Fibroblast of skin of back (primary cell): Measurements from ENCODE around the gene ZFTA. TPM values are rescaled to one million over a fixed set of nuclear protein-coding genes. Genes with fewer than 3 reads are reported as not detected.
"Not testable (repeated sequence)": the region's sequence is repeated elsewhere in the genome, so short reads cannot be mapped to it uniquely, and the experiment has no call there.

Source experiments
- DNase-seq: peaks from one replicate; pipeline ENCODE4 v3.0.0-alpha.2; 2013
- polyA plus RNA-seq, 2 experiments: library from polyadenylated mRNA; unstranded; fragments of 120-200 nt; gene quantifications; one replicate each; pipeline ENCODE4 v1.2.1, GENCODE V29; 2013; ENCODE audit not compliant: insufficient read length in 2 of 2

Gene ZFTA
- 18.4 TPM for polyA plus RNA-seq (2013, experiment 1 of 2; ENCODE audit: insufficient read length)
- polyA plus RNA-seq (2013, experiment 2 of 2; ENCODE audit: insufficient read length), result 11.5 TPM

DNA sequence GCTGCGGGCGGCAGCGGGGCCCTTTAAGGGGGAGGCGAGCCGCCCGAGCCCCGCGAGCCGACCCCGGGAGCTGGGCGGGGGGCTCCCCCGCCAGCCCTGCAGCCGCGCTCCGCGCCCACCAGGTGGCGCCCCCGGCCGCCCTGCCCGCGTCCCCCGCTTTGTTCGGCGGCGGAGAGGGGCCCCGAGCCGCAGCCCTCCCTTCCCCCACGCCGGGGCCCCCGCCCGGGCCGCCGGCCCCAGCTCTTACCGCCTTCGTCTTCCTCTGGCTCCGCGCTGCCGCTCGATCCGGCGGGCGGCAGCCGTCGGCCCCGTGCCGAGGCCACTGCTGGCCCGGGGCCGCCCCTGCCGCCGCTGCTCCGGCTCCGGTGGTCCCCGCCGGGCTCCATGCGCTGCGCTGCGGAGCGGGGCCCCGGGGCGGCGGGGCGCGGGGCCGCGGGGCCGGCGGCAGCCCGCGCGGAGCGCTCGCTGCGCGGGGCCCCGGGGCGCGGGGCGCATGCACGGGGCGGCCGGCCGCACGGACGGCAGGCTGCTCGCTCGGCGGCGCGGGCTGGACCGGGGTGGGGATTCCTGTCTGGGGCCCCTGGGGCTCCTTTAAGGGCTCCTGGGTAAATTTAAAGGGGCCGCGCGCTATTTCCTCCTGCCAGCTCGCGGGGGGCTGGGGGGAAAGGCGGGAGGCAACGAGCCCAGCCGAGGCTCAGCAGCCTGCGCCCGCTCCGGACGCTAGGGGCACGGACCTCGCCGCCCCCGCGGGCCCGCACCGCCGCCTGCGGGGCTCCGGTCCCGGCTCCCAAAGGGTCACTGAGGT lies at the start of gene ZFTA:
Gene ZFTA, minus strand, starts transcription at position 539 of the 805 bp plus-strand sequence. Its CDS starts 153 bp downstream, at position 386.
- peak; percentile 75 for DNase-seq

DNA sequence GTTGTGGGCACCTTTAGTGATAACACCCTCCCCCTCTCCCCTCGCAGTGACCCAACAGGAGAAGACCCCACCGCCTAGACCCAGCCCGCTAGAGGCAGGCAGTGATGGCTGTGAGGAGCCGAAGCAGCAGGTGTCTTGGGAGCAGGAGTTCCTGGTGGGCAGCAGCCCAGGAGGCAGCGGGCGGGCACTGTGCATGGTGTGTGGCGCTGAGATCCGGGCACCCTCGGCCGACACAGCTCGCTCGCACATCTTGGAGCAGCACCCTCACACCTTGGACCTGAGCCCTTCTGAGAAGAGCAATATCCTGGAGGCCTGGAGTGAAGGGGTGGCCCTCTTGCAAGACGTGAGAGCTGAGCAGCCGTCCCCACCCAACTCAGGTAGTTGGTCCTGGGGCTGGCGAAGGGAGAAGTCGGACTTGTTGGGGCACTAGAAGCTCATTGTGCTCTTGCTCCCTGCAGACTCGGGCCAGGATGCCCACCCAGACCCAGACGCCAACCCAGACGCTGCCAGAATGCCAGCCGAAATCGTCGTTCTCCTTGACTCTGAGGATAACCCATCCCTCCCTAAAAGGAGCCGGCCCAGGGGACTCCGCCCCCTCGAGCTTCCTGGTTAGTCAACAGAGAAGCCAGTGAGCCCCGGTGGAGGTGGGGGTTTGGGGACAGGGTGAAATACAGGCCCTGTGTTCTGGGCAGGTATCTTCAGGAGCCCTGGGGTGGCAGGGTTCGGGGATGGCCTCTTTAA lies 49.4 kb upstream of the ZFTA start:
- DNase-seq, result no peak

DNA sequence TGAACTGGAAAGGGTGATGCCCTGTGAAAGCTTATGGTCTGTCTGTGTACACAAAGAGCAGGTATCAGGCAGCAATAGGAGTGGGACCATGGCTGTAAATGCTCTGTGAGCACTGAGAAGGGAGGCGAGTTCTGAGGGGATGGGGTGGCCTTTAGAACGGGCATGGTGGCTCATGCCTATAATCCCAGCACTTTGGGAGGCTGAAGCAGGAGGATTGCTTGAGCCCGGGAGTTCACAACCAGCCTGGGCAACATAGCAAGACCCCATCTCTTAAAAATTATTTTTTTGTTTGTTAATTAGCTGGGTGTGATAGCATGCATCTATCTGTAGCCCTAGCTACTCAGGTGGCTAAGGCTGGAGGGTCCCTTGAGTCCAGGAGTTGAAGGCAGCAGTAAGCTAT lies 48.2 kb upstream of the ZFTA start:
- DNase-seq, result no peak

DNA sequence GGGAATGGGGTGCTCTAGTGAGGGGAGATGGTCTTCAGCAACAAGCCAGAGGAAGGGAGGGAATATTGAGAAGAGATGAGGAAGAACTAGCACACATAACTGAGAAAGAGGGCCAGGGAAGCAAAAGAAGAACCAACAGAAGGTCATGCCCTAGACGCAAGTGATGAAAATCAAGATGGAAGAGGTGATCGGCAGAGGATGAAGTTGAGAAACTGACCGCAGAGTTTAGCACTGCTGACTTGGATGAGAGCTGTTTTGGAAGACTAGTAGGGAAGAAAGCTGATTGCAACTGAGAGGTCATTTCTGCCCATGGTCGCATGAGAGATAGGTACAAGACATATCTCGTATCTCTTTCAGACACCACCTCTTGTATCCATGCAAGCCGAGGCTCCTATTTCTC lies 47.6 kb upstream of the ZFTA start:
- DNase-seq, result no peak

DNA sequence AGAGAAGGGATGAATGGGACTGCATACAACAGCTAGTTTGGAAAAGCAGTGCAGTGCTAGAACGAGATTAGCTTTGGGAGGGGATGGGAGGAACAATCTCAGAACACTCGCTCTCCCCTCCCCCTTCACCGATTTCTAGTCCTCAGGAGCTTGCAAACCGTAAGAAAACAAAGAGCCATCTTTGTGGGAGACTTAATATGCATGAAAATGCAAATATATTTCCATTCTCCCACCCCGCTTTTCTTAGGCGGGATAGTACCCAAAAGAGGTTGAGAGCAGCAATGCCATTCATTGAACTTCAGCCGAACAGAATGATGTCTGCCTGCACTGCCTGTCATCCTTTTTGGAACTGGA lies 45.8 kb upstream of the ZFTA start:
- no peak for DNase-seq

DNA sequence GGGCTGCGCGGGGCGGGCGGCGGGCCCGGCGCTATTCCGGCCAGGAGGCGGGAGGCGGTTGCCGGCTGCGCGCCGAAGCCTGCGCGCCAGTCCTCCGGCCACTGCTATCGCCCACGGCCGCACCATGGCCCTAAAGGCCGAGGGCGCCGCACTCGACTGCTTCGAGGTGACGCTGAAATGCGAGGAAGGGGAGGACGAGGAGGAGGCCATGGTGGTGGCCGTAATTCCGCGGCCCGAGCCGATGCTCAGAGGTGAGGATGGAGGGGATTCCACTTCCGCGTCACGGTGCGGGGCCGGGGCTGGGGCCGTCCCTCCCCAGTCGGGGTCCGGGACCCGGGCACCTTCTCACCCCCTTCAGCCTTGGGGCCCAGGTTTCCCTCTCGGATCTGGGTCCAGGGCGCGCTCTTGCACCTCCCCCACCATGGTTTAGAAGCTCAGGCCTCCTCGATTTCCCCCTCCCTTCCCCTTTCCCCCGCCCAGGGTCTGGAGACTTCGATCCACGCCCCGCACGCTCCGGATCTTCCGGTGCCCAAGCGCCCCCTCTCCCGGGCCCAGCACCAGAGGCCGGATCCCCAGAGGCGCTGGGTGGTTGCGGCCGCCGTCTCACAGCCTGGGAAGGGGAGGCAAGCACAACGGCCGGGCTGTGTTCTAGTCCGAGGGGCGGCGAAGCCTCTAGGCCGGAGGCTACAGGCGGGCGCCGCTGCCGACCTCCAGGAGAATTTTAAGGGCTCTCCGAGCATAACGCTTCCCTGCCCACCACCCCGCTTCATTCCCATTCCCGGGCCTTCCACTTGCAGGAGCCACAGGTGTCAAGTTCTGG lies 45.2 kb upstream of the ZFTA start:
- DNase-seq, result peak; percentile 74

DNA sequence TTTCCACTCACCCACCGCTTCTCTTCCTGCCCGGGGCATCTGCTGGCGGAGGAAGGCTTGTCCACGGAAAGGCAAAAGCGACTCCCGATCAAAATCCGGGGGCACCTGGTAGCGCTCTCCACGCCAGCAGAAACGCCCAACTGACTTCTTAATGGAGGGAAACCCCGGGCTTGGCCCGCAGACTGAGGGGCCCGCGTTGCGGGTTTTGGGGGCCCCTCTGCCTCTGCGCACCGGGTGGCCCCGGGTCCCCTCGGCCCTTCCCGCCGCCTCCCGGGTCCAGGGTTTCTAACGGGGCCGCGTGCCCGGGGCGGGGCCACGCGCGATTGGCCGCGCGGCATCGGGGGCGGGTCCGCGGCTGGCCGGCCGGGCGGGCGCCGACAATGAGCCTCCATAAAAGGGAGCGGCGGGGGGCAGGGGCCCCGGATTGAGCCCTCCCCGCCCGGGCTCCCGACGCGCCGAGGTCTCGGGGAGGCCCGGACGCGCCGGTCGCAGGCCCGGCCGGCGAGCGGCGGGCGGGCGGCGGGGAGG lies 44.5 kb upstream of the ZFTA start, which contains the start of gene SPINDOC:
Gene SPINDOC, plus strand, starts transcription at position 422 of the 528 bp plus-strand sequence. CDS start 231 bp downstream, outside the sequence.
- DNase-seq, result peak; percentile 80

DNA sequence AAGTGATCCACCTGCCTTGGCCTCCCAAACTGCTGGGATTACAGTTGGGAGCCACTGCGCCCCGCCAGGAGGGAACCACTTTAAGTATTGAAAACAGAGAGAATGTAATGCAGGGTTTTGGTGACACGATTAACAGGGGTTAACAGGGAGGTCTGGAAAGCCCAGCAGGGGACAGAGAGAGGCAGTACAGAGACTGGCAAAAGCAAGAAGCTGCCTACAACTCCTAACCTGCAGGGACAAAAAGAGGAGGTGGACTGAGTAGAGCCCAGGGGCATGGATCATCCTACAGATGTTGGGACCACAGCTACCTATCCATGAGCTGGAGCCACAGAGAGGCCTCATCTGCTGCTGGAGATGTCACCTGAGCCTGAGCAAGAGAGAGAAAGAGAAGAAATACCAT lies 42.9 kb upstream of the ZFTA start:
- no peak for DNase-seq

DNA sequence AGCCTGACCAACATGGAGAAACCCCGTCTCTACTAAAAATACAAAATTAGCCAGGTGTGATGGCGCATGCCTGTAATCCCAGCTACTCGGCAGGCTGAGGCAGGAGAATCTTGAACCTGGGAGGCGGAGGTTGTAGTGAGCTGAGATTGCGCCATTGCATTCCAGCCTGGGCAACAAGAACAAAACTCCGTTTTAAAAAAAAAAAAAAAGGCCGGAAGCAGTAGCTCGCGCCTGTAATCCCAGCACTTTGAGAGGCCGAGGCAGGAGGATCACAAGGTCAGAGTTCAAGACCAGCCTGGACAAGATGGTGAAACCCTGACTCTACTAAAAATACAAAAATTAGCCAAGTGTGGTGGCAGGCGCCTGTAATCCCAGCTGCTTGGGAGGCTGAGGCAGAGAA lies 41.8 kb upstream of the ZFTA start:
- DNase-seq, result not testable (repeated sequence)

DNA sequence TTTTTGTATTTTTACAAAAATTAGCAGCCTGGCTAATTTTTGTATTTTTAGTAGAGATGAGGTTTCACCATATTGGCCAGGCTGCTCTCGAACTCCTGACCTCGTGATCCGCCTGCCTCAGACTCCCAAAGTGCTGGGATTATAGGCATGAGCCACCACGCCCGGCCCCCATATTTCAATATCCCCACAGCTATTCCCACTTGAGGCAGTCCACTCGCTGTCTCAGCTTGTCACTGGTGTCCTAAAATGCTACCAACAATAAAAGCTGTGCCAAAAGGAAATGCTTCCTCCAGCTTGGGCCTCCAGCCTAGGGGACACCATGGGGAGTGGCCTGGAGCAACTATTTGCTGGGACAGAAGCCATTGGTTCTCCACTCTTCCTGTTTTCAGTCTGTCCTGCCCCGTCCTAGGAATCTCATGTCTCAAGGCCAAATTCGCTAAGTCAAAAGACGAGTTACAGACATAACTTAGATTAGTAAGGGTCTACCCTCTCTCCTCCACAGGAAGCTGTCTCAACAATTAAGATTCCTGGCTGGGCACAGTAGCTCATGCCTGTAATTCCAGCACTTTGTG lies 37.4 kb upstream of the ZFTA start:
- DNase-seq, result peak; percentile 70

DNA sequence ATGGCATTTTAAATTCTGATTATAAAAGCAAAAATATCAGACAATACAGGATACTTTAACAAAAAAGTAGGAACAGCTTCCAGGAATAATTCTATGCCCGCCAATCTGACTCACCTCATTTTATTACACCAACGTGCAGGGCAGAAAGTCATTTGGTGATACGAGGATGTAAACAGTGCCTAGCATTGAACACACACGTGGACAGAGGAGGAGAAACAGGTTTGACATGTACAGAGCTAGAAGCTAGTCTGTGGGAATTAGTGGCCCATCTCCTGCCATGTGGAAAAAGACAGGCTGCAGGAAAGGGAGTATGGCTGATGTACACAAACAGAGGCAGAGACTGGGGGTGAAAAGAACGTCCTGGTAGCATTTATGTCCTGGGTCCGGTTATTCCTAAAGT lies 35.7 kb upstream of the ZFTA start:
- no peak for DNase-seq

DNA sequence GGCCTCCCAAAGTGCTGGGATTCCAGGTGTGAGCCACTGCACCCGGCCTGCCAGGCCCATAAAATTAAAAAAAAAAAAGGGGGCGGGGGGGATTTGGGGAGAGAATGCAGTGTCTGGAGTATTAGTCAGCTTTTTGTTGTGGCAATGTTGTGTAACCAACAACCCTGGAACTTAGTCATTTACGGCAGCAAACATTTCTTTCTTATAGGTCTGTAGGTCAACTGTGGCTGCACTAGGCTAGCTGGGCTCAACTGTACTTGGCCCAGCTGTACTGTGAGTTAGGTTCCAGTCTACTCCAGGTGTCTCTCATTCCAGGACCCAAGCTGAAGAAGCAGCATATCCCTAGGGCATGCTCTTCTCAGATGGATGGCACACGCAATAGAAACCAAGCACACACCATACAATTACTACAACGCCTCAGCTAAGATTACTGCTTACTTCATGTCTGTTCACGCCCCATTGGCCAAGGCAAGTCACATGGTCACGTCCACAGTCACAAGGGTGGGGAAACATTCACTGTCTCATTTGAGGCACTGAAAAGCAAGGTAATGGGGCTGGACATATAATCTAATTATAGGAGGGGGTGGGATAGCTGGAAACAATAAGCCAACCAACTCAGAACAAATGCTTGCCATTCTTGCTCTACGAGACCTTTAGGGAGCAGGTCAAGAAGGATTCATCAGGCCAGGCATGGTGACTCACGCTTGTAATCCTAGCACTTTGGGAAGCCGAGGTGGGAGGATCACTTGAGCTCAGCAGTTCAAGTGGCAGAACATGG lies 34.3 kb upstream of the ZFTA start:
- no peak for DNase-seq

DNA sequence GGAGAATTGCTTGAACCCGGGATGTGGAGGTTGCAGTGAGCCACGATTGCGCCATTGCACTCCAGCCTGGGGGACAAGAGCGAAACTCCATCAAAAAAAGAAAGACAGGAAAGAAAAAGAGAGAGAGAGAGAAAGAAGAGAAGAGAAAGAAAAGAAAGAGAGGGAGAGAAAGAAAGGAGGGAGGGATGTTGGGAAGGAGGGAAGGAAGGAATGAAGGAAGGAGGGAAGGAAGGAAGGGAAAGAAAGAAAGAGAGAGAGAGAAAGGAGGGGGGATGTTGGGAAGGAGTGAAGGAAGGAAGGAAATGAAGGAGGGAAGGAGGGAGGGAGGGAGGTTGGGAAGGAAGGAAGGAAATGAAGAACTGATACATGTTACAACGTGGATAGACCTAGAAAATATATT lies 32.3 kb upstream of the ZFTA start:
- no peak for DNase-seq

DNA sequence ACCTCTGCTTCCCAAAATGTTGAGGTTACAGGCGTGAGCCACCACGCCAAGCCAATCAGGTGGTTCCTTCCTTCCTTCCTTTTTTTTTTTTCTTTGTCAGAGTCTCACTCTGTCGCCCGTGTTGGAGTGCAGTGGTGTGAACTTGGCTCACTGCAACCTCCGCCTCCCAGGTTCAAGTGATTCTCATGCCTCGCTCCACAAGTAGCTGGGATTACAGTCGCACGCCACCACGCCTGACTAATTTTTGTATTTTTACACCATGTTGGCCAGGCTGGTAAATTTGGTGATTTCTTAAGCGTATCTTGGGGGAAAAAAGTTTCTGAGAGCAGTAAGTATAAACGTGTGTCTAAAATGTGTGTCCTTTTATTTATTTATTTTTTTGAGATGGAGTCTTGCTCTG lies 26.5 kb upstream of the ZFTA start:
- no peak for DNase-seq

DNA sequence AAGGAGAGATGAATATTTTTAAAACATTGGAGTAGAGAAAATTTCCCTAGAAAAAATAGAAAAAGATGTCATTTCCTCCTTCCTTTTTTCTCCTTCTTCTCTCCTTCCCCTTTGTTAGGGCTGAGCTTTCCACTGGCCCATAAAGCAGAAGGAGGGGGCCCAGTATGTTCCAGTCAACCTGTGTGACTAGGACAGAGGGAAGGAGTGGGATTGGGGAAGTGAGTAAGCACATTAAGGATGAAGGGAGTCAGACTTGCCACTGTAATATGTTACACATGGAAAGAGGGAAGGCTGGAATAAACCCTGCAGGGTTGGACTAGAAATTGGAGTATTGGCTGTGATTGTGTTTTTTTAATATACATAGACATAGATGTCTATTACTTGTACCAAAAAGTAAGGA lies 24.6 kb upstream of the ZFTA start:
- no peak for DNase-seq

DNA sequence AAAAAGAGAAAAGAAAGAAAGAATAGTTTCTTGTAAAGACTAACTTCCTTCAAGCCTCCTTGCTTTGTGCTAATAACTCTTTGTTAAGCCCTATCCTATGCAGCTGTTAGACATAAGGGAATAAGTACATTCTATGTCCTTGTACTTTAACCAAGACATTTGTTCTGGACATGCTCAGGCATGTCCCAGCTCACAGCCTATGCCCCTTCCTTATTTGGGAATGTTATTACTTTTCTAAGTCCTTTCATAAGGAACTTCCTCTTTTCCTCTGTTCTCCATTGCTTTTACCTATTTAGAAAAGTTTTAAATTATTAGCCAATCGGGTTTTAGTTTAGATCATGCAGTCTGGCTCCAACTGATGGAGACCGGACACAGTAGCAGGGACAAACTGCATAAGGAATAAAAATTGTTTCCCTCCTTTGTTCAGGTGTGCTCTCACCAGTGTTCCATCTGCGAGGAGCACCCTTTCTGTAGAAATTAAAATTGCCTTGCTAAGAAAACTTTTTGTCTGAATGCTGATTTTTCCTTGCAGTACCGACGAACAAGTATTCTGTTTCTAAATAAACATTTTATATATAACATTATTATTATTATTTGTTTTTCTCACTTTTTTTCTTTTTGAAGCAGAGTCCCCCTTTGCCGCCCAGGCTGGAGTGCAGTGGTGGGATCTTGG lies 23.1 kb upstream of the ZFTA start:
- DNase-seq, result no peak

DNA sequence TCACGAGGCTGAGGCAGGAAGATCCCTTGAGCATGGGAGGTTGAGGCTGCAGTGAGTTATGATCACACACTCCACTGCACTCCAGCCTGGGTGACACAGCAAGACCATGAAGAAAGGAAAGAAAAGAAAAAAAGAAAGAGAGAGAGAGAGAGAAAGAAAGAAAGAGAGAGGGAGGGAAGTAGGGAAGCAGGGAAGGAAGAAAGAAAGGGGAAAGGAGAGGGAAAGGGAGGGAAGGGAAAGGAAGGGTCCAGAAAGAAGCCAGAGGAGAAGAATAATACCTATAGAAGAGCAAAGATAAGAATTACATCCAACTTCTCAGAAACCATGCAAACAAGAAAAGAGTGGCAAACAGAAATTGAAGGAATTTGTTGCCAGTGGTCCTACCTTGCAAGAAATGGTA lies 17.2 kb upstream of the ZFTA start:
- DNase-seq, result no peak

DNA sequence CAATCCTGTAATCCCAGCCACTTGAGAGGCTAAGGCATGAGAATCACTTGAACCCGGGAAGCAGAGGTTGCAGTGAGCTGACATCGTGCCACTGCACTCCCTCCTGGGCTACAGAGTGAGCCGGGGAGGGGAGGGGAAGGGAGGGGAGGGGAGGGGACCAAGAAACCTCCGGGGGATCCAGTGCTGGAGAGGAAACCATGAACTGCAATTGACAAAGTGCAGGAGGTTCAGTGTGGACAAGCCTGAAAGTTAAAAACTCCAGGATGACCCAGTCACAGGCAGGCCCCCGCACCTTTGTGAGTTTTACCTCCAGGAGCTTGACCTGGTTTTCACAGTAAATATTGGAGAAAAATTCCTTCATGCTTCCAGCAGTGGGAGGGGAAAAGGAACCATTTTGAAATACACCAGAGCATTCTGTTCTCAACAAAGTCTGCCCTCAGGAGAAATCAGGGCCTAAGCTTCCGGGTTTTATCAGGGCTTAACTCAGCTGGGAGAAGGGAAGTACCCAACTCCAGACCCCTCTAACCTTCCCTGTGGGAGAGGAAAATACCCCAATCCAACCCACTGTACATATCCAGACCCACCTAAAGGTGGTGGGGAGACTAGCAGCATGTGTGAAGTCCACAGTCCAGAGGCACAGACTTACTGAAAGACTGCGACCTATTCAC lies 15.5 kb upstream of the ZFTA start:
- no peak for DNase-seq

DNA sequence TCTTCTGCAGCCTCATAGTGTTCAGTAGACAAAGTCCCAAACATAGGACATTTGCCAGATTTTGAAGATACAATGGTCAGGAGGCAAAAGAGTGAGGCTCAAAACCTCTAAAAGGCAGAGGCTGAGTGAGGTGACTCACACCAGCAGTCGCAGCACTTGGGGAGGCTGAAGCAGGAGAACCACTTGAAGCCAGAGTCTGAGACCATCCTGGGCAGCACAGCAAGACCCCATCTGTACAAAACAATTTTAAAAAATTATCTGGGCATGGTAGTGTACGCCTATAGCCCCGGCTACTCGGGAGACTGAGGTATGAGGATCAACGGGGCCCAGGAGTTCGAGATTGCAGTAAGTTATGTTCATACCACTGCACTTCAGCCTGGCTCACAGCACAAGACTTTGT lies 14.2 kb upstream of the ZFTA start:
- no peak for DNase-seq

DNA sequence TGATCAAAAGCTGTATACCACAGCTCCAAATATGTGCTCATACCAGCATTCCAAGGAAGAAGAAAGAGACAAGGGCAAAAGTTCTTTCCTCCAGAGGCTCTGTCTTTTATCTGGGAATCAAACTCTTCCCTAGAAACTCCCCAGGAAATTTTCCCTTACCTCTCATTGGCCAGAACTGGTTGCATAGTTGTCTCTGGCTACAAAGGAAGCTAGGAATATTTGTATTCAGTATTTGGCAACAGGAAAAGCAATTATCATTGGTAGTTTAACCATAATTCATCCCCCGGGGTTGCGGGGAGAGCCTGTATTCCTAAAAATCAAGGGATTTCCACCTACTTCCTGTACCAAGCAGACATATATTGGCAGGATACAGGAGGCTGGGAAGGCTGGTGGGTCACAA lies 10.5 kb upstream of the ZFTA start:
- DNase-seq, result no peak
